HFFc6 (cell line): ENCODE results near the gene CLCNKB. TPM values are rescaled to one million over a fixed set of nuclear protein-coding genes. Genes with fewer than 3 reads are reported as not detected.
"Not testable (repeated sequence)": the region's sequence is repeated elsewhere in the genome, so short reads cannot be mapped to it uniquely, and the experiment has no call there.

Source experiments
- DNase-seq: peaks from one replicate; pipeline ENCODE4 v3.0.0-alpha.2; 2018
- H3K27ac Mint-ChIP-seq: 2 replicates; pipeline ENCODE4 v1.8.0; 2020; ENCODE audit warnings: mild to moderate bottlenecking, mixed read lengths
- H3K27me3 Mint-ChIP-seq: 2 replicates; pipeline ENCODE4 v1.8.0; 2021; ENCODE audit warnings: mild to moderate bottlenecking, moderate library complexity, mixed read lengths; ENCODE audit not compliant: insufficient read depth
- H3K36me3 Mint-ChIP-seq: 2 replicates; pipeline ENCODE4 v1.8.0; 2021; ENCODE audit warnings: low read depth, mixed read lengths
- H3K4me1 Mint-ChIP-seq: 2 replicates; pipeline ENCODE4 v1.8.0; 2020; ENCODE audit warnings: low read depth, mixed read lengths
- H3K4me3 Mint-ChIP-seq: 2 replicates; pipeline ENCODE4 v1.8.0; 2020; ENCODE audit warnings: mild to moderate bottlenecking, moderate library complexity, mixed read lengths
- H3K9me3 Mint-ChIP-seq: 2 replicates; pipeline ENCODE4 v1.8.0; 2020; ENCODE audit warnings: mild to moderate bottlenecking, mixed read lengths
- CTCF ChIP-seq: fragments of 200-600 bp; sonication (generic); IDR thresholded peaks from 2 replicates; pipeline ENCODE4 v1.5.0; 2021; ENCODE audit warnings: antibody characterized with exemption, mild to moderate bottlenecking
- total RNA-seq, 6 experiments: library from RNA; stranded (reverse); fragmentation: NEBNext Ultra II Directional; extraction: Animal tissue kit (Norgen Biotek cat#: 25700); gene quantifications; 2 replicates in 1 of 6; 3 replicates in 5 of 6; pipeline ENCODE4 v1.2.3, GENCODE V29; 2021

The CLCNKB gene
- total RNA-seq, 6 experiments from 2014 or later = 0.10 to 0.14 TPM; not detected in 4

- H3K4me1 Mint-ChIP-seq = no peaks in the 10 kb centered on the region
- H3K27ac Mint-ChIP-seq = no peak overlapping the region
- H3K9me3 Mint-ChIP-seq = no peaks in the 10 kb centered on the region
- no peaks in the 10 kb centered on the region for H3K36me3 Mint-ChIP-seq
- peaks cover 3% of the 10 kb centered on the region for H3K27me3 Mint-ChIP-seq
- no peak for TF ChIP-seq CTCF
- no peak for DNase-seq
- H3K4me3 Mint-ChIP-seq = no peak overlapping the region
Measured at GRCh38 chr1:16026723-16027484, 16.7 kb upstream of the CLCNKB start.

DNA sequence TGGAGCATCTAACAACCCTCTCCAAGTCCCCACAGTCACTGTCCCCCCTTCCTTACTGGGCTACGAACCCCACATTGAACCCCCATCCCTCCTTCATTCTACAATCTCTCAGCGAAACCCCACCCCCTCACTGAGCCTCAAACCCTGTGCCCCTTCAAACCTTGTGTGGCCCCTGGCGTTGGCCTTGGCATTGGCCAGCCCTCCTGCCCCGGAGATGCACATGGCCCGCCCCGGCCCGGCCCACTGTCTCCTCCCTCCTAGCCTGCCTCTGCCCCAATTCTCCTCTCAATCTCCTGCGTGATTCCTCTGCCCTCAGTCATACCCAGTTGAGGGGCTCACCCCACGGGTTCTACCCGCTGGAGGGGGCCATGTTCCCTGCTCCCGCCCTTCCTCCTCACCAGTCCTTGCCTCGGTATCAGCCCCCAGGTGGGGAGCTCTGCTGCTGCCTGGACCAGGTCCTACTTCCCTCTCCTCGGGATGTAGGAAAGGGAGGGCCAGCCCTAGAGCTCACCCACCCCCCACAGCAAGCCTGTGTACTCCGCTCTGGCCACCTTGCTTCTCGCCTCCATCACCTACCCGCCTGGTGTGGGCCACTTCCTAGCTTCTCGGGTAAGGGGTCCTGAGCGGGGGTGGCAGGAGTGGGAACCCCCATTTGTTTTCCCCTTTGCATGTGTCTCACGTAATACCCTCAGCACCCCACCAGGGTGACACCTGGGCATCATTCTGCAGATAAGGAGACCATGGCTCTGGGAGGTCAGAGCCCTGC lies 15.2 kb upstream of the CLCNKB start:
- Mint-ChIP-seq H3K9me3 (no peaks in the 10 kb centered on the region), H3K4me1 (peaks cover 7% of the 10 kb centered on the region), H3K36me3 (no peaks in the 10 kb centered on the region), H3K27ac (no peak overlapping the region), H3K4me3 (no peak overlapping the region), H3K27me3 (peaks cover 3% of the 10 kb centered on the region)
- DNase-seq = no peak
- TF ChIP-seq CTCF = 0 out of 2 replicates have a peak, but pooled peaks have one; percentile 15

DNA sequence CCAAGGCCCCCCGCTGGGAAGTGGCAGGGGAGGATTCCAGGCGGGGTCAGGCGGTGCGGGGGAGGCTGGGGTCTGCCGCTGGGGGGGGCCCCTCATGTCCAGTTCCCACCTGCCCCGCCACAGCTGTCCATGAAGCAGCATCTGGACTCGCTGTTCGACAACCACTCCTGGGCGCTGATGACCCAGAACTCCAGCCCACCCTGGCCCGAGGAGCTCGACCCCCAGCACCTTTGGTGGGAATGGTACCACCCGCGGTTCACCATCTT lies 14.6 kb upstream of the CLCNKB start:
- not testable (repeated sequence) for H3K4me1 Mint-ChIP-seq, H3K4me3 Mint-ChIP-seq, DNase-seq, H3K9me3 Mint-ChIP-seq, H3K27me3 Mint-ChIP-seq, H3K36me3 Mint-ChIP-seq, H3K27ac Mint-ChIP-seq
- 0 out of 2 replicates have a peak, but pooled peaks have one; percentile 3 for TF ChIP-seq CTCF

GRCh38 chr1:16029288-16029687 lies 14.3 kb upstream of the CLCNKB start:
- no peak for DNase-seq
- Mint-ChIP-seq H3K4me1 (peaks cover 7% of the 10 kb centered on the region), H3K27ac (no peak overlapping the region), H3K27me3 (peaks cover 3% of the 10 kb centered on the region), H3K4me3 (no peak overlapping the region), H3K36me3 (no peaks in the 10 kb centered on the region), H3K9me3 (no peaks in the 10 kb centered on the region)
- no peak for TF ChIP-seq CTCF

DNA sequence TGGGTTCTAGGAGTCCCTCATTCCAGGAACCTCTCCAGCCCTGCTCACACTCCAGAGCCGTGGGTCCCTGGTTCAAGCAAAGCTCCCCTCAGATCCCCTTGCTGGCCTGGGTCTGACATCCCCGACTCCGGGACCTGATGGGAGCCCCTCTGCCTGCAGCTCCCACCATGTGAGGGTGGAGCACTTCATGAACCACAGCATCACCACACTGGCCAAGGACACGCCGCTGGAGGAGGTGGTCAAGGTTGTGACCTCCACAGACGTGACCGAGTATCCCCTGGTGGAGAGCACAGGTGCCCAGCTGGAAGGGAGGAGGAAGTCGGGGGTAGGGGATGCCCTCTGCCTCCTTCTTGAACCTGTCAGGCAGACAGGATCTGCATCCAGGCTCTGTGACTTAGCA lies 12.0 kb upstream of the CLCNKB start:
- Mint-ChIP-seq H3K9me3 (no peaks in the 10 kb centered on the region), H3K4me1 (peaks cover 7% of the 10 kb centered on the region), H3K4me3 (no peak overlapping the region), H3K27me3 (peaks cover 3% of the 10 kb centered on the region), H3K36me3 (no peaks in the 10 kb centered on the region), H3K27ac (no peak overlapping the region)
- TF ChIP-seq CTCF = no peak
- DNase-seq = no peak
